CMK (cell line): ENCODE results near the gene UPF3B.
"Not testable (repeated sequence)": the region's sequence is repeated elsewhere in the genome, so short reads cannot be mapped to it uniquely, and the experiment has no call there.

Experiments used
- DNase-seq: peaks from one replicate; pipeline ENCODE4 v3.0.0-alpha.2; 2010; ENCODE audit warnings: low read depth

The UPF3B gene

GRCh38 chrX:119826399-119826959, 26.3 kb downstream of the UPF3B start:
- DNase-seq: no peak

GRCh38 chrX:119824221-119824620, 28.5 kb downstream of the UPF3B start:
- not testable (repeated sequence) for DNase-seq

- DNase-seq: not testable (repeated sequence)
Measured at GRCh38 chrX:119821703-119822102, 31.1 kb downstream of the UPF3B start.

- DNase-seq: no peak
Measured at GRCh38 chrX:119817130-119817690, 35.6 kb downstream of the UPF3B start.

GRCh38 chrX:119816300-119816699, 36.5 kb downstream of the UPF3B start:
- no peak for DNase-seq

- peak; percentile 70 for DNase-seq
Measured at GRCh38 chrX:119809185-119809666, 43.5 kb downstream of the UPF3B start.

GRCh38 chrX:119808461-119808860, 44.3 kb downstream of the UPF3B start:
- not testable (repeated sequence) for DNase-seq

- no peak for DNase-seq
Measured at GRCh38 chrX:119802546-119802945, 50.2 kb downstream of the UPF3B start.

- no peak for DNase-seq
Measured at GRCh38 chrX:119801253-119802221, 51.2 kb downstream of the UPF3B start.

GRCh38 chrX:119791437-119792231, 61.1 kb downstream of the UPF3B start, which contains the start of gene RPL39:
Gene RPL39 (minus strand): TSS chrX:119791630. CDS start chrX:119791576, 54 bp downstream.
- DNase-seq: peak; percentile 59

GRCh38 chrX:119790977-119791436, 61.8 kb downstream of the UPF3B start:
- no peak for DNase-seq

- DNase-seq: no peak
Measured at GRCh38 chrX:119784747-119785446, 67.9 kb downstream of the UPF3B start.
